GM18520 (cell line): Measurements from ENCODE around the gene C22orf31.

Experiments used
- ATAC-seq: cut with Tn5 transposase; IDR thresholded peaks from one replicate; pipeline ENCODE4 v1.9.1; 2021; ENCODE audit not compliant: unreplicated experiment

Gene C22orf31

DNA sequence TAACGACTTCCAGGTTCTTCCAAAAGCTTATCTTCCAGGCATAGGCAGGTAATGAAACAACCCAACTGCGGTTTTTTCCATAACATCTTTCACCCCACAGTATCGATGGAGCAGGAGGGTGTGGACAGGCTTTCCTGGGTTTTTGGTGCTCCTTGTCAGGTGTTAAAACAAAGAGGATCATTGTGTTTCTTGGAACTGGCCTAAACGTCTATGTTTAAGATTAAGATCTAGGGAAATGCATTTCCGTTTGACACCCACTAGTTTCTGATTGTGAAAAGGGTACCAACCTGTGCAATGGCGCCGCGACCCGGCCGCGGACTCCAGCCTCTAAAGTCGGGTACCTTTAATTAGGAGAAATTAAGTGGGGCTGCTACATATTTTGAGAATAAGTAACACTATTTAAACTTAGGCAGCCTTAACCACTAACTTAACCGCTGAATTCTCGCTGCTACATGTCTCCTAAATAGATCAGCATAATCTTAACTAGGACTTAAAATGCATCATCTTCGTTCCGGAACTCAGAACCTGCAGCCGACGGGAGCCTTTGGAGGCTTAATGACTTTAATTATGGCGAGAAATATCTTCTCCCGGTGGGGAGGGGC, 31.5 kb downstream of the C22orf31 start:
- ATAC-seq, result no peak

DNA sequence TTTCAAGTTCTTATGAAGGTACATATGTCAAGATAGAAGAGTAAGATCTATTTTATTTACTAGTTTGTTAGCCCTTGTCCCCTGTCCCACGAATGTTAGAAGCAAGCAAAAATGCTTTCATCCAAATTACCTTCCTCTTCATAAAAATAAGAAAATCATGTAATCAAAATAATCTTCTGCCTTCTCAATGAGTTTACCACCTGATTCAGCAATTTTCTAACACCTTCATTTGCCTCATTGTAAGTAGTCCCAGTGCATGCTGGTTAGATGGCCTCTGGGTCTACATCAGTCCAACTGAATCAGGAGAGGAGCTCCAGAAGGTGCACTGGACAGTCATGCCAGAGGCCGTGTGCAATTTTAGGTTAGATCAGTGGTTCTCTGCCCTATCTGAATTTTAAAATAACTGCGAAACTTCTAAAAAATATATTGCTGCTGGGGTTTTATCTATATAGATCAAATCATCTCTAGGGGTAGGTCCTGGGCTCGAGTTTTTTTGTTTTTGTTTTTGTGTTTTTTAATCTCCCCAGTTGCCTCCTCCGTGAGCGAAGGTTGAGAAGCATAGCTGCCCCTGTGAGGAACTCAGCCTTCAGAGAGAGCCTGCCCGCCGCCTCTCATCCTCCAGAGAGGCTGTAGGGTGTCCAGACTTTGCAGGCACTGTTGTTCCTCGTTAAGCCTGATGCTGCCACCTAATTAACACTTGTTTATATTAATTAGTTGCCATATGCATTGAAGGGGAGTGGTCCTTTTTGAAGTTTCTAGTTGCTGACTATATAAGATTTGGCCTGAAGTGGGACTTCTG, 32.2 kb downstream of the C22orf31 start:
- ATAC-seq, result no peak

DNA sequence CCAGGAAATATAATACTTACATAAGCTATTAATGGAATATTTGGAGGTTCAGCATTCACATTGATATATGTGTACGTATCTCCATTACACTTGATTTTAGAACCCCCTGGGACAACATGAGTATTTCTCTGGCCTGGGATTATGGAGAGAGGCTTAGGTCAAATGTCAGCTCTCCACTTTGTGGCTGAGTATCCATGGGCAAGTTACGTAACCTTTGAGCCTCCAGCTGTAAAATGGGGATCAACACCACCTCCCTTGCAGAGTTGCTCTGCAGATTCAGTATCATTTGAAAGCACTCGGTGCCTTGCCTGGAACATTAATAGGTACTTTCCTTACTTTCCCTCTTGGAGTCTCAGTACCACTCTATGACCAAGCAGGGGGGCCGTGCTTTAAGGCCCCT, 33.2 kb downstream of the C22orf31 start:
- ATAC-seq, result no peak

DNA sequence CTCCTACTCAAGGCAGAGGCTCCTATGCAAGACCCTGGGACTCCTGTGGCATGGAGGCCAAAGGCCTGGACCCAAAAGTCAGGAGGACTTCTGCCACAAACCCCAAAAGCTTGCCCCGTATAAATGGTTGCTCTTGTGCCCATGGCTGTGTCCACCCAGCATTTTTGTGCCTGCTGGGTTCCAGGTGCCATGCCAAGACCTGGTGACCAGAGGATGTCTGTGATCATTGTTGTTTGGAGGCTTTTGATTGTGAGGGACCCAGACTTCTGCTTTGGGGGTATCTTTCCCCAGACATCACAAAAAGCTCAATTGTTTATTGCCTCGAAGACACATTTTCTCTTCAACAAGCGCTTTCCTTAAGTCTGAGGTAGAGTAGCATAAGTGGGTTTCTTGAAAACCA, 35.1 kb downstream of the C22orf31 start:
- no peak for ATAC-seq

DNA sequence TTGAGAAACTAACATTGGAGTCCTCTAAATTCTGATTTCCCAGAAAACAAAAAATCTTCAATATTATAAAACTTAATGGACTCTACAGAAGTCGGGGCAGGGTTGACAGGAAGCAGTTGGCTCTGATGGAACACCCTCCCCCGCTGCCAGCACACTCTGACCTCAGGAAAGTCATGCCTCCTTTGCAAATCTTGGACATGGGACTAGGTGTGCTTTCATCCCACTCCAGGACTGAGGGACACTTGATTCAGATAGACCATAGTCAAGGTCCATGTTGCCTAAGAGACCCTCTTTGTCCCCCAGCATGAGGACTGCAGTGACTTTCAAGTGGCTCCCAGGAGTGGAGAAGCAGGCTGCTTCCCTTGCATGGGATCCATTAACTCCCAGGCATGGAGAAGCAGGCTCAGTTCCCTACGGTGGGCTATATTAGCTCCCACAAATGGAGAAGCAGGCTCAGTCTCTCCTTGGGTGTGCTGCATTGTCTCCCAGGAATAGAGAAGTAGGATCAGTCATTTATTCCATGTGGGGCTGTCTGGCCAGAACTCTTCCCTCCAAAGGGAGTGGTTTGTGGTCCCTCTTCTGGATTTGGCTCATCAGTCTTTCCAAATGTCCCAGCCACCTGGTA, 38.3 kb downstream of the C22orf31 start:
- ATAC-seq, result no peak

DNA sequence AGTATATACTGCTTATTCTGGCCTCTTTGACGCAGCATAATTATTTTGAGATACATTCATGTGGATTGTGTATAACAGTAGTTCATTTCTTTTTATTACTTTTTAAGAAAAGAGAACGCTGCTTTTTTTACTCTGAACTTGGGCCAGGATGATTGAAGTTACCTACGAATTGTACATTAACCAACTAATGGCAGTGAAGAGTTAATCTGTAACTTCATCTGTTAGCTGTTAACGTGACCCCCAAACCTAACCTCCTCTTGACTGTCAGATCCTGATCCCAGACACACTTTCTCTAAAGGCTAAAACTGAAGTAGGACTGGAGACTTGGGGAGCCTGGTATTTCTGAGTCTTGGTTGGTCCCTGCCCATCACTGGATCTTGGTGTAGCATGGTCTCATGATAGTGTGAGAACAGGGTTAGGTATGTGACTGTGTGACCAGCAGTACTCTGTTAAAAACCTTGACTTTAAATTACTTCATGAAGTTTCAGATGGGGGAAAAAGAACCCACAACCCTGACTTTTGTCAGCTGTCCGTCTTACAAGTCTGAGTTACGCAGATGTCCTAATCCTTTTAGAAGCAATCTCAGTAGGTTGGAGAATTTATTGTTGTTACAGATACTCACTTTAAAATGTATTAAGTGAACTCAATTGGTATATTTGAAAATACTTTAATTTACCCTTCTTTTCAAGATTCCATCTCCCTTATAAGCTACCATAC, 39.4 kb downstream of the C22orf31 start:
- ATAC-seq, result no peak

DNA sequence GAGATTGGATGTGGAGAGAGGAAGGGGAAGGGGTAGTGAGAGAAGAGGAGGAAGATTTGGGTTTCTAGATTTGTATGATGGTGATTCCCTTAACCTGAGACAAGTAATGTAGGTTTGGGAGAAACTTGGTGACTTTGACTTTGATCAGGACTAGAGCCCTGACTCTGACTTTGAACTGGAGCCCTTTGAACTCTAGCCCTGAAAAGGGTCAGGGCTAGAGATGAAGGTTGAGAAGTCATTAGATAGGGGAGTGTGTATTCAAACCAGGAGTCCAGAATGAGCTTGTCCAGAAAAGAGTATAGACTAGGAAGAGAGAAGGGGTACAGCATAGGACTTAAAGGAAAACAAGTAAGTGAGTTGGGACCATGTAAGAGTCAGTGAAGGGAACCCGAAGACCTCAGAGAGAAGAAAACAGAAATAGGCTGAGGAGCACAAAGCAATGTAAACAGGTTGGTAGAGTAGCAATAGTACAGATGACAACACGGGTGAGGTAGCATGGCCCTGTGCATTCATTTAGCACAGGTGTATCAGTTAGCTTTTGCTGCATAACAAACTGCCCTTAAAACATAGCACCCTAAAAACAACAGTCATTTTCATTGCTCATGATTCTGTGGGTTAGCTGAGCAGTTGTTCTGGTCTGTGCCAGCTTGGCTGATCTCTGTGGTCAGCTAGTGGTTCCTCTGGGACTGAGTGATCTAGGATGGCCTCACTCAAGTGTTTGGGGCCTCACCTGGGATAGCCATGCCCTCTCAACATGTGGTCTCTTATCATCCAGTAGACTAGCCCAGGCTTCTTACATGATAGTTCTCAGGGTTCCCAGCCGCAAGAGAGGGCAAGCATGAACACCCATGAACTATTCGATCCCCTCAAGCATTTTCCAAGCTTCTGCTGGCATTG, 43.1 kb downstream of the C22orf31 start:
- ATAC-seq, result no peak

DNA sequence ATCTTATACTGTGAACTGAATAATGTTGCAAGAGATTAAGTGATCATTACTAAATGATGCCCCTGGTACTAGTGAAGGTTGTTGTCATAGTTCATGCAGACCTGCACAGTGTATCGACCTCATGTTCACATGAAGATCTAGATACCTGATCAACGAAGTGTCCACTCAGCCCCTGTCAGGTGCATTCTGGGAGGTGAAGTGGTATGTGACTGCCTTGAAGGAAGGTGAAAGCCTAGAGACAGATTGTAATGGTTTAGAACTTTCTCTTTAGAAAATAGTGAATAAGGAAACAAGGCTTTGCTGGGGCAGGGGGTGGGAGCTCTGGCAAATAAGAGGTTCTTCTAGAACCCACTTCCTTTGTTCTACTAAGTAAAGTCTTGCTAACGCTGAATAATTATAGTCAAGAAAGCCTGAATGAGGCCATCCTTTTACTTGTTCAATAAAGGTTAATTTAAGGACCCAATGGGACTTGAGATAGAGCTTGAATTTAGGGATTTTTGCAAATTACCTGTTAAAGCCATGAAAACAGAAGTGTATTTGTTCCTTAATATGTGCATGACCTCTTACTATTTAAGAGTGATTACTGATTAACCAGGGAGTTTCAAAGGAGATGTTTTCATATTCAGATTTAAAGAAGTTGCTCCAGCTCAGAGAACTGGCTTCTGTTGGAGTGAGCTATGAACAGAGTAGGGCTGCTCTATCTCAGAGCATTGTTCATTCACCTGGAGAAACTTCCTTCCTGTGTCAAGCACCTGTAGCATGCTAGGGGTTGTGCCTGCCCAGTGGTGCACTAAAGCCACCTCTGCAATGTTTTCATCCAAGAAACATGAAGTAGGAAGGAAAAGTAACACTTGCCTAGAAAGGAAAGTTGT, 45.3 kb downstream of the C22orf31 start:
- ATAC-seq, result no peak

DNA sequence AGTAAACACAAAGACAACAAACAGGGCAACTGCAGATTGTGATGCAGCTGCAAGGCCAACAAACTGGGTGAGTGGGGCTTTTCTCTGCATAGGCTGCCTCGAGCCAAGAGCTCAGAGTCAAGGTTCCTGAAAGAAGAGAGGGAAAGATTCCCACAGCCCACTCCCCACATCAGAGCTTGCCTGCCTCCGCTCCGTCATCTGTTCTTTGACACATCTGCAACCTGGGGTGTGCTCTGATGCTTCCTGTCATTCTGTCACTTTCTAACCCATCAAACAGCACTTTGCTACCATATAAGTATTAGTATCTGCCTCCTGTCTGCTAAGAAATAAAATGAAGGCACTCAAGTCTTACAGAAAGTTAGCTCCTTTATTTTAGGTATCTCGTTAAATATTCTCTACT, 46.9 kb downstream of the C22orf31 start:
- ATAC-seq, result no peak

DNA sequence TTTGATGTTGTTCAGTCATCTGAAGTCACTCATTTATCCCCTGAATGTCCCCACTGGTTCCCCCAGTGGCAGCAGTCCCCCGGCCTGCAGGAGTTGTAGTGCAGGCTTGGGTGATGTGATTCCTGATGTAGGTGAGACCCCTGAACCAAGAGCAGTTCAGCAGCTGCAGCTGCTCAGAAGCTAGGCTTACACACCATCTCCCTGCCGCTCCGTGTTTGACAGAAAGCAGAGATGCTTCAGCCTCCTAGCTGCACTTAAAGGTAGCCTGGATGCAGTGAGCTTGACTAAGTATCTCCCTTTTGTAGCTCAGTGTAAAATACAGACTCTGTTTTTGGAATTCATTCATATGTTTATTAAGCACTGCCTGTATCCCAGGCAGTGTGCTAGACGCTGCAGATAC, 47.3 kb downstream of the C22orf31 start:
- ATAC-seq, result no peak

DNA sequence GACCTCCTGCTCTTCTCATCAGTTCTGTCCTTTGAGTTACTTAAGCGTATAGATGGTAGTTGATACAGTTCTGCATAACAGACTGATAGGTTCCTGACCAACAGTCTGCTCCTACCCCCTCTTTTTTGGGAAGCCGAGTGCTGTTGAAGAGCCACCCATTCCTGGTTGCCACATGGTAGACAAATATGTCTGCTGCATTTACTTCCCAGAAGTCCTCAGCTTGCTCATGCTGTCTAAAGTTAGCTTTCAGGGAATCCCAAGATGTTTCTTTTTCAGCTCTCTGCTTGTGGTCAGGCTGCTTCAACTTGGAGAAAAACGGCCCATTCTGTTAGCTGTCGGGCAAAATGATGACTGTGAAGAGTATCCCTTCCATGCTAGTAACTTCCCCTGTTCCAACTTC, 48.7 kb downstream of the C22orf31 start:
- ATAC-seq, result no peak

DNA sequence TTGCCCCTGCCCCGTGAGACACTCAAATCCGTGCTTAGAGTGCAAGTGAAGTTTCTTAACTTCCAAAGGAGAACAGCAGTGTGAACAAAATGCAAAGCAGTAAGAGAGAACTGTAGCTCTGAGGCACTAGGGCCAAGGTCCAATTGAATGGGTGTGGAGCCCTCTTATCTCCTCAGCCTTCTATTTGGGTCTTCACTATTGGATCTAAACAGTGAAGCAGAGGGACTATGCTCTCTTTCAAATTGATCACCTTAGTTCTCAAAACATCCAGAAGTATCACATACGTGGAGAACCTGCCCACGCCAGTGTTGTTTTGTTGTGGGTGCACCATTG, 49.6 kb downstream of the C22orf31 start:
- no peak for ATAC-seq

DNA sequence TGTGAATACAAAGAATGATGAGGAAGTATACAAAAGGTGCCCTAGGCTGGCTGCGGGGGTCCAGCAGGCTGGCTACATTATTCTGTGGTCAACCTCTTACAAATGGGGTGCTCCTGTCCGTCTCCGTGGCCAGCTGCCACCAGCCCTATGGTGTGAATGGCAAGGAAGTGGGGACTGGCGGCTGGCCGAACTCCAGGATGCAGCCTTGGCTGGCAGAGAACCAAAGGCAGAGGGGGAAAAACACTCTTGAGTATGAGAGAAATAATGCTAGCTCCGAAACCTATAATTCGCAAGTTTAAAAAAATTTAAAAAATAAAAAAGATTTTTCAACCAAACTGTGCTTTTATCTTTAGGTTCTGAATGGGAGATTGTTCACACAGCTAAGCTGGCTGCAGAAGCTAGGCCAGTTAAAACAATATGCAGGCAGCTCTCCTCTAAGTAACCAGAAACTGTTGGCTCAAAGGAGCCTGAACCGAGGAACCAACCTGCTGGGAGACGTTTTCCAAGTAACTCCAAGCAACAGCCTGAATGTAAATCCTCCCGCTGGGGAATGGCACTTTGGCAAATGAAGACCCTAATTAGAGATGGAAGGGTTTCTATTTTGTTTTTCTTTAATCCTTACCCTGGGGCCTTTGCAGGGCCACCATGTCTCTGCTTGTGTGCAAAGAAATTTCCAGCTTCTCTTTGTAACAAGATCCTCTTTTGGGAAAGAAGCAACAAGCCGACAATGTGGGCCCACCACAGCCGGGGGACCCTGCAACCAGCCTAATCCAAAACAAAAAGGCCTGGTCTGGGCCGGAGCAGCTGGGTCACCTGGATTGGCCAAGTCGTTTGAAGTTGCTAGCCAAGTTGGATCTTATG, 50.2 kb downstream of the C22orf31 start:
- no peak for ATAC-seq

DNA sequence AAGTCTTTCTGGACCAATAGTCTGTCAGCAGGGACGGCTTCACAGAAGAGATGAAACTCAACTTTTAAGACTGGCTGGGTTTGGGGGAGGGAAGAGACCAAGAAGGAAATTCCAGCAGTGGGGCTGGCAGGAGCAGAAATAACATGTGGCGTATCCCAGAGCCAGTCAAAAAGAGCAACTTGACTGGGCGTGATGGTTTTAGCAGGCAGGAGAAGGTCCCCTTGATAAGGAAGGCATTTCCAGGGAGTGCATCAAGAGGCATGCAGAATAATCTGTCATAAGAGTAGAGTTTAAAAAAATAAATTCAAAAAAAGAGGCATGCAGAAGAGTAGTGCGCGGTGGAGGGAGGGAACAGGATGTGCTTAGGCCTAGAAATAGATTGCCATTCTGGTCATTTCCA, 52.5 kb downstream of the C22orf31 start:
- ATAC-seq, result no peak
